ENCODE measurements around the gene RIMKLA.

Gene RIMKLA

GRCh38 chr1:42463921-42464320, 83.3 kb downstream of the RIMKLA start:
- Histone ChIP-seq H3K79me2 (ENCODE audit: insufficient read depth, low read length) (no peaks in the 10 kb centered on the region), H3K27ac (ENCODE audit: low read depth, low read length, poor library complexity, severe bottlenecking) (no peak overlapping the region), H3K9me3 (ENCODE audit: low read length) (no peaks in the 10 kb centered on the region), H3K4me3 (ENCODE audit: low read depth, low read length, poor library complexity, severe bottlenecking) (no peak overlapping the region), H4K20me1 (ENCODE audit: insufficient read depth, low read length) (no peaks in the 10 kb centered on the region), H2AFZ (ENCODE audit: low read length) (no peak overlapping the region), H3K36me3 (ENCODE audit: insufficient read depth, low read length) (peaks cover 18% of the 10 kb centered on the region), H3F3A (ENCODE audit: insufficient read depth, low read length) (no peaks in the 10 kb centered on the region), H3K27me3 (ENCODE audit: insufficient read depth, low read length) (no peaks in the 10 kb centered on the region), H3K4me1 (ENCODE audit: insufficient read depth, low read length, severe bottlenecking) (peaks cover 14% of the 10 kb centered on the region), H3K9me2 (ENCODE audit: low read depth, low read length) (no peaks in the 10 kb centered on the region), H3K4me2 (ENCODE audit: low read length) (no peak overlapping the region), H3K9ac (ENCODE audit: low read length) (no peak overlapping the region)
- TF ChIP-seq EZH2 (IDR thresholded peaks at IDR 0.05; ENCODE audit: borderline replicate concordance, low read length) = no peak
- no peak for TF ChIP-seq CTCF (IDR thresholded peaks at IDR 0.05; ENCODE audit: low read length)

- Histone ChIP-seq H3K9me2 (ENCODE audit: low read depth, low read length) (no peaks in the 10 kb centered on the region), H3K9ac (ENCODE audit: low read length) (no peak overlapping the region), H4K20me1 (ENCODE audit: insufficient read depth, low read length) (no peaks in the 10 kb centered on the region)
Observed at GRCh38 chr1:42466030-42466429, 85.4 kb downstream of the RIMKLA start.

GRCh38 chr1:42469727-42470126, 89.1 kb downstream of the RIMKLA start:
- H3K36me3 ChIP-seq (ENCODE audit: insufficient read depth, low read length) = no peaks in the 10 kb centered on the region
- H3K9ac ChIP-seq (ENCODE audit: low read length) = no peak overlapping the region
- no peaks in the 10 kb centered on the region for H3K4me1 ChIP-seq (ENCODE audit: insufficient read depth, low read length, severe bottlenecking)
- no peak for TF ChIP-seq CTCF (IDR thresholded peaks at IDR 0.05; ENCODE audit: low read length)
- no peak for TF ChIP-seq EZH2 (IDR thresholded peaks at IDR 0.05; ENCODE audit: borderline replicate concordance, low read length)
- H3F3A ChIP-seq (ENCODE audit: insufficient read depth, low read length) = no peaks in the 10 kb centered on the region
- no peaks in the 10 kb centered on the region for H4K20me1 ChIP-seq (ENCODE audit: insufficient read depth, low read length)
- H3K4me3 ChIP-seq (ENCODE audit: low read depth, low read length, poor library complexity, severe bottlenecking) = no peak overlapping the region
- H3K79me2 ChIP-seq (ENCODE audit: insufficient read depth, low read length) = no peaks in the 10 kb centered on the region
- H2AFZ ChIP-seq (ENCODE audit: low read length) = no peak overlapping the region
- no peaks in the 10 kb centered on the region for H3K9me2 ChIP-seq (ENCODE audit: low read depth, low read length)
- no peaks in the 10 kb centered on the region for H3K27me3 ChIP-seq (ENCODE audit: insufficient read depth, low read length)
- no peaks in the 10 kb centered on the region for H3K9me3 ChIP-seq (ENCODE audit: low read length)
- H3K4me2 ChIP-seq (ENCODE audit: low read length) = no peak overlapping the region
- no peak overlapping the region for H3K27ac ChIP-seq (ENCODE audit: low read depth, low read length, poor library complexity, severe bottlenecking)

More at GRCh38 chr1:42466030-42466429, 85.4 kb downstream of the RIMKLA start:
- Histone ChIP-seq H3K4me3 (ENCODE audit: low read depth, low read length, poor library complexity, severe bottlenecking) (no peak overlapping the region), H2AFZ (ENCODE audit: low read length) (no peak overlapping the region), H3K4me2 (ENCODE audit: low read length) (no peak overlapping the region), H3K27me3 (ENCODE audit: insufficient read depth, low read length) (no peaks in the 10 kb centered on the region), H3K36me3 (ENCODE audit: insufficient read depth, low read length) (no peaks in the 10 kb centered on the region; the same call in 1 of the 2 replicates), H3K4me1 (ENCODE audit: insufficient read depth, low read length, severe bottlenecking) (peaks cover 14% of the 10 kb centered on the region), H3K79me2 (ENCODE audit: insufficient read depth, low read length) (no peaks in the 10 kb centered on the region), H3K9me3 (ENCODE audit: low read length) (no peaks in the 10 kb centered on the region), H3K27ac (ENCODE audit: low read depth, low read length, poor library complexity, severe bottlenecking) (no peak overlapping the region), H3F3A (ENCODE audit: insufficient read depth, low read length) (no peaks in the 10 kb centered on the region)
- TF ChIP-seq CTCF (IDR thresholded peaks at IDR 0.05; ENCODE audit: low read length) = no peak
- TF ChIP-seq EZH2 (IDR thresholded peaks at IDR 0.05; ENCODE audit: borderline replicate concordance, low read length) = no peak

All from OCI-LY1 (cell line).